Measurements from ENCODE around the gene APOC3. TPM values are rescaled to one million over a fixed set of nuclear protein-coding genes. Genes with fewer than 3 reads are reported as not detected.

Gene APOC3
- total and polyA plus RNA-seq, 2 of the 4 experiments (the other 2 are of a cell fraction) = not detected

- no peak overlapping the region for H4K5ac ChIP-seq (ENCODE audit: low read depth, low read length)
- dilution Hi-C loops (cut with HindIII; ENCODE audit: low sequenced_read_pairs, unreplicated experiment) (no loop called here), in situ Hi-C loops (cut with MboI; ENCODE audit: low sequenced_read_pairs) (no loop called here), intact Hi-C loops (cut with micrococcal nuclease) (loop anchor here (10.0 kb wide), 1 partner anchor 366 kb away; no protein-coding TSS in a partner anchor)
- no peak overlapping the region for H3K23ac ChIP-seq (ENCODE audit: low read depth, low read length)
- no peak overlapping the region for H2BK20ac ChIP-seq (ENCODE audit: low read depth, low read length)
- DNase-seq (no peak), ATAC-seq (ENCODE audit: low read depth) (no peak)
- H4K20me1 ChIP-seq (ENCODE audit: insufficient read depth, low read length) = peaks cover under 1% of the 10 kb centered on the region; the same call in 1 of the 2 replicates
- POLR2A ChIA-PET (ENCODE audit: unreplicated experiment) = no interaction called here
- peaks cover 0 to 9% of the 10 kb centered on the region in 2 experiments; a peak in 2 of 4 replicates for H3K79me1 ChIP-seq (ENCODE audit: low read depth in 1 of 2, low read length in 2 of 2)
- no peak overlapping the region for H2AK9ac ChIP-seq (replicated peaks; ENCODE audit: low read depth, low read length, poor library complexity)
- peaks cover 17% of the 10 kb centered on the region for H3K4me1 ChIP-seq (ENCODE audit: control insufficient read depth, insufficient read depth, low read length)
- no peak overlapping the region for H3K27ac ChIP-seq (ENCODE audit: insufficient read depth, low read length)
- no peak overlapping the region for H2BK15ac ChIP-seq (ENCODE audit: low read depth, low read length)
- BruUV-seq (replicated peaks) = no TSS peak
- no peak overlapping the region for H3K4me2 ChIP-seq (ENCODE audit: low read depth, low read length)
- no peak overlapping the region for H4K8ac ChIP-seq (ENCODE audit: low read depth in 2 of 2, low read length in 2 of 2)
- H3K9me1 ChIP-seq (ENCODE audit: insufficient read depth, low read length) = peaks cover 15% of the 10 kb centered on the region
- no peak overlapping the region for H2BK120ac ChIP-seq (ENCODE audit: low read depth, low read length)
- peaks cover 32% of the 10 kb centered on the region for H3K36me3 ChIP-seq (ENCODE audit: control insufficient read depth, insufficient read depth, low read length)
- no peak overlapping the region for H4K91ac ChIP-seq (ENCODE audit: insufficient read depth, low read depth, low read length)
- no peak overlapping the region for H3K9ac ChIP-seq (ENCODE audit: low read depth, low read length)
- no peaks in the 10 kb centered on the region for H3K9me3 ChIP-seq (ENCODE audit: control insufficient read depth, insufficient read depth, low read length)
- no peak overlapping the region for H3K14ac ChIP-seq (replicated peaks; ENCODE audit: low read depth, low read length)
- 100% methylated on average over 2 of the region's 8 CpGs; no CpG with 5 or more reads in 1 of the 2 experiments for WGBS, 2 experiments (ENCODE audit: extremely low coverage in 2 of 2, insufficient read length in 1 of 2)
- no peak for TF ChIP-seq MAFK (IDR thresholded peaks at IDR 0.05; ENCODE audit: low read depth, low read length)
- TF ChIP-seq RAD21 (IDR thresholded peaks at IDR 0.05; ENCODE audit: low read length) = no peak
- TF ChIP-seq MAZ (IDR thresholded peaks at IDR 0.05; ENCODE audit: borderline replicate concordance, low read depth, low read length) = no peak
- TF ChIP-seq FOS (IDR thresholded peaks at IDR 0.05; ENCODE audit: low read depth, low read length) = no peak
- TF ChIP-seq MXI1 (IDR thresholded peaks at IDR 0.05; ENCODE audit: borderline replicate concordance, low read depth, low read length) = no peak
- TF ChIP-seq BHLHE40 (IDR thresholded peaks at IDR 0.05; ENCODE audit: low read depth, low read length) = no peak
- no peak for TF ChIP-seq POLR2A (IDR thresholded peaks at IDR 0.05; ENCODE audit: low read depth, low read length)
- TF ChIP-seq RCOR1 (IDR thresholded peaks at IDR 0.05; ENCODE audit: insufficient replicate concordance, low read length) = no peak
- no peak for TF ChIP-seq CEBPB (IDR thresholded peaks at IDR 0.05; ENCODE audit: low read depth, low read length)
- no peak for TF ChIP-seq RFX5 (IDR thresholded peaks at IDR 0.05; ENCODE audit: low read depth, low read length)
- no peak overlapping the region for H3K4ac ChIP-seq (ENCODE audit: low read depth, low read length)
- no peak overlapping the region for H3K4me3 ChIP-seq (ENCODE audit: insufficient read depth, low read depth, low read length)
- peak overlapping the region; percentile 29; the same call in 1 of the 2 replicates for H2AK5ac ChIP-seq (ENCODE audit: low read depth, low read length)
- H2AFZ ChIP-seq (replicated peaks; ENCODE audit: low read length, poor library complexity) = no peak overlapping the region
- no peak overlapping the region for H3K56ac ChIP-seq (ENCODE audit: extremely low read depth, insufficient read depth, low read length)
- H3K18ac ChIP-seq (ENCODE audit: low read depth, low read length) = no peak overlapping the region
- CTCF ChIA-PET = no interaction called here
- H3K27me3 ChIP-seq (ENCODE audit: control insufficient read depth, insufficient read depth, low read length) = no peaks in the 10 kb centered on the region
- H2BK5ac ChIP-seq (ENCODE audit: low read depth, low read length, poor library complexity, severe bottlenecking) = no peak overlapping the region
Observed at GRCh38 chr11:116859175-116859574, 29.5 kb downstream of the APOC3 start.
